Keratinocyte (primary cell): ENCODE results near the gene DCAF4. TPM values are rescaled to one million over a fixed set of nuclear protein-coding genes. Genes with fewer than 3 reads are reported as not detected.

ENCODE experiments used
- DNase-seq: peaks from one replicate; pipeline ENCODE4 v3.0.0-alpha.2; 2011; ENCODE audit warnings: low read depth, missing footprints, low spot score
- FAIRE-seq: peaks from 2 replicates; lab custom pipeline; 2011; peaks lifted over from hg19 to GRCh38; lab: Jason Lieb, UNC
- H2AFZ ChIP-seq: 2 replicates; pipeline ENCODE4 v1.6.0; 2012; ENCODE audit warnings: low read length, control low read depth, inconsistent platforms; ENCODE audit not compliant: control insufficient read depth
- H3K27ac ChIP-seq: 2 replicates; pipeline ENCODE4 v1.5.1; 2011; ENCODE audit warnings: low read length; ENCODE audit not compliant: control insufficient read depth, insufficient read depth
- H3K27me3 ChIP-seq: 3 replicates; pipeline ENCODE4 v1.6.0; 2011; ENCODE audit warnings: low read length; ENCODE audit not compliant: control insufficient read depth, insufficient read depth; ENCODE audit errors: extremely low read depth
- H3K36me3 ChIP-seq, 2 experiments: 2 replicates in 1 of 2; 3 replicates in 1 of 2; pipeline ENCODE4 v1.5.1; 2011; ENCODE audit warnings: low read length in 2 of 2, mild to moderate bottlenecking in 1 of 2; ENCODE audit not compliant: control insufficient read depth in 2 of 2, insufficient read depth in 2 of 2; ENCODE audit errors: extremely low read depth in 1 of 2
- H3K4me1 ChIP-seq: 3 replicates; pipeline ENCODE4 v1.5.1; 2011; ENCODE audit warnings: low read length; ENCODE audit not compliant: control insufficient read depth, insufficient read depth; ENCODE audit errors: extremely low read depth
- H3K4me2 ChIP-seq: 3 replicates; pipeline ENCODE4 v1.6.0; 2011; ENCODE audit warnings: low read depth, low read length; ENCODE audit not compliant: control insufficient read depth, insufficient read depth; ENCODE audit errors: extremely low read depth
- H3K4me3 ChIP-seq, 3 experiments: fragments of 200-600 bp in 1 of 3; sonication (generic) in 1 of 3; 2 replicates in 2 of 3; 3 replicates in 1 of 3; pipeline ENCODE4 v1.5.1; 2011 to 2016; ENCODE audit warnings: low read length in 3 of 3, mild to moderate bottlenecking in 3 of 3, control low read depth in 2 of 3, inconsistent platforms in 1 of 3, low read depth in 1 of 3, mixed read lengths in 1 of 3, mixed run types in 1 of 3, moderate library complexity in 1 of 3; ENCODE audit not compliant: control insufficient read depth in 2 of 3, insufficient read depth in 2 of 3; ENCODE audit errors: extremely low read depth in 1 of 3
- H3K79me2 ChIP-seq: 2 replicates; pipeline ENCODE4 v1.6.0; 2012; ENCODE audit warnings: low read length; ENCODE audit not compliant: control insufficient read depth, insufficient read depth
- H3K9ac ChIP-seq: 3 replicates; pipeline ENCODE4 v1.6.0; 2011; ENCODE audit warnings: low read length; ENCODE audit not compliant: control insufficient read depth, insufficient read depth; ENCODE audit errors: extremely low read depth
- H3K9me1 ChIP-seq: 3 replicates; pipeline ENCODE4 v1.6.0; 2011; ENCODE audit warnings: low read length; ENCODE audit not compliant: control insufficient read depth, insufficient read depth; ENCODE audit errors: extremely low read depth
- H3K9me3 ChIP-seq: 2 replicates; pipeline ENCODE4 v1.5.1; 2012; ENCODE audit warnings: low read depth, low read length; ENCODE audit not compliant: control insufficient read depth
- H4K20me1 ChIP-seq: 3 replicates; pipeline ENCODE4 v1.6.0; 2011; ENCODE audit warnings: low read length; ENCODE audit not compliant: control insufficient read depth, insufficient read depth; ENCODE audit errors: extremely low read depth
- EZH2 ChIP-seq: IDR thresholded peaks from one replicate; pipeline ENCODE4 v1.6.1; 2012; ENCODE audit warnings: inconsistent platforms, mild to moderate bottlenecking, low read length, moderate library complexity
- dilution Hi-C: fragments of 300-500 bp; cut with MboI; formaldehyde crosslinking; loops from one replicate; pipeline ENCODE4 v1.7.0; 2020; ENCODE audit warnings: low sequenced_read_pairs; ENCODE audit not compliant: extremely low pct_ligation_motif_present
- polyA plus RNA-seq, 5 experiments: library from polyadenylated mRNA; depleted of rRNA in 3 of 5; stranded (reverse) in 3 of 5; stranded (forward) in 1 of 5; unstranded in 1 of 5; fragments of >200 nt; gene quantifications; 1 replicate in 1 of 5; 2 replicates in 3 of 5; 3 replicates in 1 of 5; pipeline versions ENCODE4 v1.2.1 to v1.2.3, GENCODE V29; 2011 to 2012; ENCODE audit warnings: missing spikeins in 2 of 5, low read depth in 1 of 5, low replicate concordance in 1 of 5
- TF ChIP-seq, protein P1 (sequence below), 3 experiments: IDR thresholded peaks in 1 of 3; conservative IDR thresholded peaks in 1 of 3; optimal IDR thresholded peaks in 1 of 3; 2 replicates in 2 of 3; 3 replicates in 1 of 3; pipeline versions ENCODE3 to v1.5.1; 2011; ENCODE audit warnings: low read length in 3 of 3, mild to moderate bottlenecking in 3 of 3, moderate library complexity in 2 of 3, control low read depth in 1 of 3, inconsistent platforms in 1 of 3; ENCODE audit not compliant: insufficient read depth in 2 of 3; ENCODE audit errors: extremely low read depth in 1 of 3

Gene DCAF4
- polyA plus RNA-seq, 1 donor (not counting 4 experiments of a cell fraction or from before 2014, with no cell fraction given) = 26.1 TPM

DNA sequence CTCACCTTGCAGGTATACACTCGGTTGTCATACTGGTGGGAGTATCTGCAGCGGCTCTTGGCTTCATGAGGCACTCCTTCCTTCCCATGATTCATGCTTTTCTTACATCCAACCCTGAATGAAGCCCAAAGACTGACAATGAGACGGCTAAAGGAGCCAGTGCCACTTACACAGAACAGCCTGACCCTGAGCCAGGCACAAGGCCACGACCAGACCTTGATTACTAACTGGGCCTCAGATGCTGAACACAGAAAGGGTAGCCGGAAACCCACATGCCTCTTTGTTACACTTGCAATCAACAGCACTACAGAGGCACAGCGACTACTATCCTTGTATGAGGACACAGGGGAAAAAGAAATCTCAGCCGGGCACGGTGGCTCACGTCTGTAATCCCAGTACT is 52.6 kb downstream of the DCAF4 start:
- dilution Hi-C loops = no loop called here
- no peak for FAIRE-seq

GRCh38 chr14:72980863-72981262 is 54.6 kb downstream of the DCAF4 start:
- Histone ChIP-seq H4K20me1 (no peaks in the 10 kb centered on the region), H3K9ac (no peak overlapping the region), H3K9me1 (no peaks in the 10 kb centered on the region), H3K4me2 (no peak overlapping the region), H3K36me3 (peaks cover 13 to 22% of the 10 kb centered on the region in 2 experiments), H3K79me2 (no peaks in the 10 kb centered on the region), H3K27ac (no peak overlapping the region), H3K27me3 (no peaks in the 10 kb centered on the region), H3K4me3 (no peak overlapping the region), H2AFZ (no peak overlapping the region), H3K9me3 (no peaks in the 10 kb centered on the region), H3K4me1 (no peaks in the 10 kb centered on the region)
- FAIRE-seq = no peak
- TF ChIP-seq, protein P1, sequence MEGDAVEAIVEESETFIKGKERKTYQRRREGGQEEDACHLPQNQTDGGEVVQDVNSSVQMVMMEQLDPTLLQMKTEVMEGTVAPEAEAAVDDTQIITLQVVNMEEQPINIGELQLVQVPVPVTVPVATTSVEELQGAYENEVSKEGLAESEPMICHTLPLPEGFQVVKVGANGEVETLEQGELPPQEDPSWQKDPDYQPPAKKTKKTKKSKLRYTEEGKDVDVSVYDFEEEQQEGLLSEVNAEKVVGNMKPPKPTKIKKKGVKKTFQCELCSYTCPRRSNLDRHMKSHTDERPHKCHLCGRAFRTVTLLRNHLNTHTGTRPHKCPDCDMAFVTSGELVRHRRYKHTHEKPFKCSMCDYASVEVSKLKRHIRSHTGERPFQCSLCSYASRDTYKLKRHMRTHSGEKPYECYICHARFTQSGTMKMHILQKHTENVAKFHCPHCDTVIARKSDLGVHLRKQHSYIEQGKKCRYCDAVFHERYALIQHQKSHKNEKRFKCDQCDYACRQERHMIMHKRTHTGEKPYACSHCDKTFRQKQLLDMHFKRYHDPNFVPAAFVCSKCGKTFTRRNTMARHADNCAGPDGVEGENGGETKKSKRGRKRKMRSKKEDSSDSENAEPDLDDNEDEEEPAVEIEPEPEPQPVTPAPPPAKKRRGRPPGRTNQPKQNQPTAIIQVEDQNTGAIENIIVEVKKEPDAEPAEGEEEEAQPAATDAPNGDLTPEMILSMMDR (optimal IDR thresholded peaks at IDR 0.05 in 1 of 3, IDR thresholded peaks at IDR 0.05 in 1 of 3, conservative IDR thresholded peaks at IDR 0.05 in 1 of 3; ENCODE audit: extremely low read depth in 1 of 3, insufficient read depth in 2 of 3, low read length in 3 of 3) = no peak
- no peak for TF ChIP-seq EZH2
- no peak for DNase-seq
- dilution Hi-C loops = no loop called here

More for the DNA sequence above, 52.6 kb downstream of the DCAF4 start:
- DNase-seq = no peak
- Histone ChIP-seq H3K9ac (no peak overlapping the region), H3K9me1 (no peaks in the 10 kb centered on the region), H2AFZ (no peak overlapping the region), H3K27me3 (no peaks in the 10 kb centered on the region), H3K4me2 (no peak overlapping the region), H3K4me1 (no peaks in the 10 kb centered on the region), H3K27ac (no peak overlapping the region), H3K4me3 (no peak overlapping the region), H3K36me3 (peaks cover 18 to 37% of the 10 kb centered on the region in 2 experiments), H4K20me1 (no peaks in the 10 kb centered on the region), H3K79me2 (no peaks in the 10 kb centered on the region), H3K9me3 (no peaks in the 10 kb centered on the region)
- no peak for TF ChIP-seq EZH2
- TF ChIP-seq, protein P1 (optimal IDR thresholded peaks at IDR 0.05 in 1 of 3, IDR thresholded peaks at IDR 0.05 in 1 of 3, conservative IDR thresholded peaks at IDR 0.05 in 1 of 3; ENCODE audit: extremely low read depth in 1 of 3, insufficient read depth in 2 of 3, low read length in 3 of 3) = no peak
